Motor neuron (in vitro differentiated cells): Measurements from ENCODE around the gene KAZALD1. TPM values are rescaled to one million over a fixed set of nuclear protein-coding genes. Genes with fewer than 3 reads are reported as not detected.

Experiments
- ATAC-seq, 8 experiments: fragments of 200-7000 bp; cut with Tn5 transposase; replicated peaks in 6 of 8; 2 replicates each; pipeline ENCODE4 v1.8.0; 2021; ENCODE audit warnings: mild to moderate bottlenecking in 8 of 8, moderate library complexity in 8 of 8
- H3K27ac ChIP-seq, 2 donors: fragments of 250-450 bp; sonication (Bioruptor Pico); 2 replicates each; pipeline ENCODE4 v1.9.0; 2021; ENCODE audit warnings: antibody characterized with exemption in 2 of 2, mild to moderate bottlenecking in 2 of 2, moderate library complexity in 1 of 2
- H3K4me1 ChIP-seq, 2 donors: fragments of 250-450 bp; sonication (Bioruptor Pico); replicated peaks in 1 of 2; 2 replicates each; pipeline ENCODE4 v1.6.1; 2021; ENCODE audit warnings: antibody characterized with exemption in 2 of 2, mild to moderate bottlenecking in 2 of 2, moderate library complexity in 1 of 2
- H3K4me3 ChIP-seq, 5 donors: fragments of 250-450 bp; sonication (Bioruptor Pico); 2 replicates each; pipeline ENCODE4 v1.9.0; 2021; ENCODE audit warnings: antibody characterized with exemption in 5 of 5, mild to moderate bottlenecking in 5 of 5, moderate library complexity in 4 of 5
- WGBS, 10 experiments: fragments of 450-650 bp; shearing (Covaris generic); methylation state at CpG; one replicate each; pipeline ENCODE4 v1.0.0; 2022; 5-methylcytosine and 5-hydroxymethylcytosine counted together
- in situ Hi-C, 9 experiments: fragments of 400-800 bp; cut with MboI; loops; one replicate each; pipeline ENCODE4 v1.15.0; 2021; ENCODE audit warnings: low sequenced_read_pairs in 9 of 9, low pct_unique_long_range_greater_than_20kb in 2 of 9; ENCODE audit not compliant: unreplicated experiment in 9 of 9
- total RNA-seq, 8 experiments: library from RNA; unstranded; fragments of 300-600 nt; gene quantifications; 2 replicates each; pipeline versions ENCODE4 v1.2.3 to v1.2.4, GENCODE V29; 2022

The KAZALD1 gene, protein sequence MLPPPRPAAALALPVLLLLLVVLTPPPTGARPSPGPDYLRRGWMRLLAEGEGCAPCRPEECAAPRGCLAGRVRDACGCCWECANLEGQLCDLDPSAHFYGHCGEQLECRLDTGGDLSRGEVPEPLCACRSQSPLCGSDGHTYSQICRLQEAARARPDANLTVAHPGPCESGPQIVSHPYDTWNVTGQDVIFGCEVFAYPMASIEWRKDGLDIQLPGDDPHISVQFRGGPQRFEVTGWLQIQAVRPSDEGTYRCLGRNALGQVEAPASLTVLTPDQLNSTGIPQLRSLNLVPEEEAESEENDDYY
- total RNA-seq: 10 to 100 TPM in 3 of 8 experiments, 1 to 10 TPM in 5; 1.1 to 47.5 (median 2.6) TPM

GRCh38 chr10:101061624-101062231 is at the start of gene KAZALD1:
Gene KAZALD1, plus strand, starts transcription at chr10:101061989. Its CDS starts 604 bp downstream, at chr10:101062593.
- in situ Hi-C loops: no loop called here
- ATAC-seq: peak in 2 of 8 experiments; percentile 6
- WGBS, 10 experiments: 0 to 50% (median 40%) methylated on average over 2 to 6 of the region's 31 CpGs; no CpG with 5 or more reads in 5 of the 10 experiments

DNA sequence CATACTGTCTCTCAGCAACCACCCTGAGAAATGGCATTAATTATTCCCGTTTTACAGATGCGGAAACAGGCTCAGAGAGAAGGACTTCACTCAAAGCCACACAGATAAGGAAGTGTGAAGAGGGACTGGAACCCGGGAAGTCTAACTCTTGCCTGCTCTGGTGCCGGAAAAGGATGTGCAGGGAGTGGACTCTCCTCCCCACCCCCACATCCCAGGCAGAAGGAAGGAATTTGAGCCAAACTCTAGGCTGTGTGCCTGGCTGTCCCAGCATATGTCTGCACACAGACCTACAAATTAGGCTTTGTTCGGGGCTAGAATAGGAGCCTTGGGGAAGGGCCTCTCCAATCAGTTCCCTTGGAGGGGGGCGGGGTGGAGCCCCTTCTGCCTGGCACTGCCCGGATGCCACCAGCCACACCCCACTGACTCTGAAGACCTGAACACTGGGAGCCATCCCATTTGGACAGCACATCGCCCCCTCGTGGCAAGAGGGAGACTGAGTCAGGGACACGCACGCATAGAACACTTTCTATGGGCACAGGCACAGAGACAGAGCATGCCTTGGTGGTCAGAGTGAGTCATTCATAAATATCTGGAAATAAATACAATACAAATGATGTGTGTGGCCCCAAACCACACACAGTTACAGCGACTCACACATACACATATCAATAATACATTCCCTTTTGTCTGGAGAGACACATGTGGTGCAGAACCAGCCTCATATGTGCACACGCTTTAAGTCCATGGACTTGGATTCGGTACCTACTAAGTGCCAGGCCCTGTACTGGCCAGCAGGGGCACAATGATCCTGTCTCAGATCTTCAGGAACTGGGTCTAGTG is 49.0 kb upstream of the KAZALD1 start:
- no peak overlapping the region for H3K27ac ChIP-seq
- H3K4me3 ChIP-seq: no peak overlapping the region
- H3K4me1 ChIP-seq: peaks cover 10 to 20% of the 10 kb centered on the region in 2 donors
- WGBS, 10 experiments: 0 to 80% (median 20%) methylated on average over 1 to 7 of the region's 14 CpGs; no CpG with 5 or more reads in 1 of the 10 experiments
- in situ Hi-C loops: no loop called here
- peak; percentile 70 to 93 (median 80) for ATAC-seq

More at GRCh38 chr10:101061624-101062231, at the start of gene KAZALD1:
- Histone ChIP-seq H3K4me1 (peaks cover 23 to 32% of the 10 kb centered on the region in 2 donors), H3K27ac (peak within 1 kb of the TSS; percentile 92 to 95), H3K4me3 (peak within 1 kb of the TSS; percentile 82 to 99 (median 99))

DNA sequence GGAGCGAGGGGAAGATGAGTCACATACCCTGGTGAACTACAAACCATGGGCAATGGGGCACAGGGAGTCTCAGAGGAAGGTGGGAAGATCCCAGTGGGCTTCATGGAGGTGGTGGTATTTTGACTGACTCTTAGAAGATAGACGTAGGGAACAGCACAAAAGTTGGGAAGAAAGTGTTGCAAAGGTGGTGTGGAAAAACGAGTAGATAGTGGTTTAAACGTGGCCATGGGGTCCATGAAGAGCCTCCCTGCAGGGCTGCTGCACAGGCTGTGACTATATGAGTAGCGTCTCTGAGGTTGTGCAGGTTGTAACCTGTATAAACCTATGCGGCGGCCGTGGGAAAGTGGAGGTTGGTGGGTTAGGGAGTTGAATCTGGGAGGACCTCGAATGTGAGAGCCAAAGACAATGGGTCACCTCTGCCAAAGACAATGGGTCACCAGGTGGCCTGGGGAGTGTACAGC is 48.4 kb upstream of the KAZALD1 start:
- no peak for ATAC-seq
- Histone ChIP-seq H3K4me3 (no peak overlapping the region), H3K4me1 (peaks cover 10 to 16% of the 10 kb centered on the region in 2 donors), H3K27ac (no peak overlapping the region)
- in situ Hi-C loops: no loop called here
- 20 to 90% (median 57%) methylated on average over 2 to 9 of the region's 9 CpGs for WGBS, 10 experiments

DNA sequence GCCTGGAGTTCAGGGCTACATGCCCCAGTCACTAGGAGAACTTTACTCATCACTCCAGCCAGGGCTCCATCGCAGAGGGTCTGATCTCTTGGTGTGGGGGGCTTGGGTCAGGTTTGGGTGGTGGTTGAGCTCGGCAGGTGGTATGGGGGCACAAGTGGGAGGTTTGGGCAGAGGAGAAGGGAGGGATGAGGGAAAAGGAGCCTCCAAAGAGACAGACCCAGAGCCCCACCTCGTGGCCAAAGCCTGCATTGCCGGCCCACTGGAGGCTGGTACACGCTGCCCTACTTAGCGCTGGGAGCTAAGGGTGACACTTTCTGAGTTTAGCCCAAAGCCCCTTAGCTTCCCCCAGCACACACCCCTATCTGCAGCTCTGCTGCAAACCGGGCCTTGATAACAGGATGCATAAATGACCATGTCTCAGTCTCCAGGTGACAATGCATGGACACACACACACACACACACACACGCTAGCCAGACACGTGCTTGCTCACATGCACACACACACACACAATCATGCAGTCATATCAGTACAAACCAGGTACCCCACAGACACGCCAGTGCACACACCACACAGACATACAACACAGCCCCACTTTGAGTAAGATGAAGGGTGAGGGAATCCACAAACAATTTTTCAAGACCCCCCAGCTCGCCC is 47.4 kb upstream of the KAZALD1 start:
- in situ Hi-C loops: no loop called here
- Histone ChIP-seq H3K4me3 (no peak overlapping the region), H3K27ac (no peak overlapping the region), H3K4me1 (peaks cover 10 to 14% of the 10 kb centered on the region in 2 donors)
- peak; percentile 8 to 57 (median 43) for ATAC-seq
- WGBS, 10 experiments: 0 to 33% (median 5%) methylated on average over 2 to 5 of the region's 11 CpGs; no CpG with 5 or more reads in 6 of the 10 experiments

- in situ Hi-C loops: no loop called here
- 0 to 82% (median 34%) methylated on average over 1 to 4 of the region's 7 CpGs; no CpG with 5 or more reads in 4 of the 10 experiments for WGBS, 10 experiments
- no peak overlapping the region for H3K4me3 ChIP-seq
- ATAC-seq: peak in 7 of 8 experiments; percentile 10 to 43 (median 23)
- peaks cover 10 to 14% of the 10 kb centered on the region in 2 donors for H3K4me1 ChIP-seq
- no peak overlapping the region for H3K27ac ChIP-seq
Observed at GRCh38 chr10:101014966-101015581, 46.7 kb upstream of the KAZALD1 start.

- Histone ChIP-seq H3K4me1 (peaks cover 10 to 14% of the 10 kb centered on the region in 2 donors), H3K4me3 (no peak overlapping the region), H3K27ac (no peak overlapping the region)
- ATAC-seq: peak in 4 of 8 experiments; percentile 0 to 5 (median 3)
- in situ Hi-C loops: no loop called here
- 65 to 100% (median 68%) methylated on average over 1 to 7 of the region's 8 CpGs; no CpG with 5 or more reads in 7 of the 10 experiments for WGBS, 10 experiments
Observed at GRCh38 chr10:101015582-101015973, 46.2 kb upstream of the KAZALD1 start.

DNA sequence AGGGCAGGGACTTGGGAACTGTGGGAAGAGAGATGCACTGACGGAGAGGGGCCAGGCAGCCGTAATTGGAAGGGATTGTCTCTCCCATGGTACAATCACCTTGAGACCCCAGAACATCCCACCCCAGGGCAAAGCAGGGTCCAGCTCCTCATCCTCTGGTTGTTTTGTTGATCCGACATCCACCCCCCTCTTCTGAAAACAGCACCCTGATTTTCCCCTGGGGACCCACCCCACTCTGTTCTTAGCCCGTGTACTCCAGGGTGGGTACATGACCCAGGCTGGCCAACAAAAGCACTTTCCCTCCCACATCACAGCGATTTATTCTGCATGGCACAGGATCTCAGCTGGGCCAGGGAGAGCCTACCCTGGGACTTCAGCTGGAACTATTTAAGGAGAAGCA is 45.0 kb upstream of the KAZALD1 start:
- peaks cover 10 to 12% of the 10 kb centered on the region in 2 donors for H3K4me1 ChIP-seq
- no peak overlapping the region for H3K4me3 ChIP-seq
- in situ Hi-C loops: no loop called here
- H3K27ac ChIP-seq: no peak overlapping the region
- WGBS, 10 experiments: no CpG with 5 or more reads among the region's 5 CpGs
- ATAC-seq: no peak

GRCh38 chr10:101018118-101018599 is 43.6 kb upstream of the KAZALD1 start:
- in situ Hi-C loops: no loop called here
- no peak overlapping the region for H3K27ac ChIP-seq
- ATAC-seq: peak in 3 of 8 experiments; percentile 2 to 3 (median 2)
- peaks cover 10 to 12% of the 10 kb centered on the region in 2 donors for H3K4me1 ChIP-seq
- H3K4me3 ChIP-seq: no peak overlapping the region
- 40 to 95% methylated on average over 1 to 4 of the region's 20 CpGs; no CpG with 5 or more reads in 8 of the 10 experiments for WGBS, 10 experiments

DNA sequence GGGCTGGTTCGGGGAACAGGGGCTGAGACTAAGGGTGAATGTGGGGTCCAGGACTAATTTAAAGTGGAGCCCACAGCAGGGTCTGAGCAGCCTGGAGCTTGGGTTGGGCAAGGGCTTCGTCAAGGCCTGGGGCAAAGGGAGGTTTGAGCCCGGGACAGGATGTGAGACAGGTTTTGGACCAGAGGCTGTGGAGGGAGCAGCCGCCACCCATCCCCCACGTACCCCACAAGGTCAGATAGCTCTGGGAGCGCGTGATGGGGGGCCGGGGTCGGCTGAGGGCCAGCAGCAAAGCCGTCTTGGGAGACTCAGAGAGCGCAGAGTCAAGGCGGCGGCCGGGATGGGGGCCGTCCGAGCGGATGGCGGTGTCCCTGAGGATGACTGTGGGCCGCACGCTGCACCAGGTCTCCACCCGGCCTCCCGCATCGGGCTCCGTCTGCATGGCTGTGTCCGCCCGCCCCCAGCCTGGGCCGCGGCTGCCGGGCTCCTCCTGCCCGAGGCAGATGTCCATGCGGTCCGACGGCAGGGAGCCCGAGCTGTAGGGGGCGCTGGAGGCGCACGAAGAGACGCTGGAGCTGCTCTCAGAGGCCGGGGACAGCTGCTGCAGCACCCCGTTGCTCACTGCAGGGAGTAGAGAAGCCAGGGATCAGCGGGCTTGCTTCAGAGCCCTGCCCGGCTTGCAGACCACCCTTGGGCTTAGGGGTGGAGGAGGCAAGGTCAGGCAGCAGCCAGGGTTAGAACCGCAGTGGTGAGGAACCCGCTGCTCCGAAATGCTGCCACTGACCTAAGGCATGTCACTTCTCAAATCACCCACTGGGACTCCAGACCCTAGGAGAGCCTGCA is 43.0 kb upstream of the KAZALD1 start:
- peak; percentile 67 to 96 (median 81) for ATAC-seq
- Histone ChIP-seq H3K27ac (no peak overlapping the region), H3K4me3 (no peak overlapping the region), H3K4me1 (peaks cover 10 to 12% of the 10 kb centered on the region in 2 donors)
- in situ Hi-C loops: no loop called here
- 0 to 61% (median 19%) methylated on average over 1 to 9 of the region's 45 CpGs; no CpG with 5 or more reads in 4 of the 10 experiments for WGBS, 10 experiments

DNA sequence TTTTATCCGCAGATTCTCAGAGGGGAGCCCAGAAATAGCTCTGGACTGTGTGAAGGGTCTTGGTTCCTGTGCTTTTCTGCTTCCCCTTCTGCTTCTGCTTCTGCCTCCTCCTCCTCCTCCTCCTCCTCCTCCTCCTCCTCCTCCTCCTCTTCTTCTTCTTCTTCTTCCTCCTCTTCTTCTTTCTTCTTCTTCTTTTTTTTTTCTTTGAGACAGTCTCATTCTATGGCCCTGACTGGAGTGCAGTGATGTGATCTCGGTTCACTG is 42.4 kb upstream of the KAZALD1 start:
- Histone ChIP-seq H3K27ac (no peak overlapping the region), H3K4me3 (no peak overlapping the region), H3K4me1 (peaks cover 9 to 10% of the 10 kb centered on the region in 2 donors)
- no peak for ATAC-seq
- 0 to 100% (median 50%) methylated on average over 1 of the region's 2 CpGs; no CpG with 5 or more reads in 6 of the 10 experiments for WGBS, 10 experiments
- in situ Hi-C loops: no loop called here

- 63 to 100% (median 84%) methylated on average over 1 to 5 of the region's 10 CpGs; no CpG with 5 or more reads in 4 of the 10 experiments for WGBS, 10 experiments
- no peak for ATAC-seq
- Histone ChIP-seq H3K4me3 (no peak overlapping the region), H3K27ac (no peak overlapping the region), H3K4me1 (peaks cover 7 to 10% of the 10 kb centered on the region in 2 donors)
- in situ Hi-C loops: no loop called here
Observed at GRCh38 chr10:101020427-101021075, 41.2 kb upstream of the KAZALD1 start.
